GM19240 (cell line): ENCODE measurements around the gene PCDHGA2.
A peak's percentile ranks its signal among the peaks of the same experiment; 100 is the strongest.
"Not testable (repeated sequence)": the region's sequence is repeated elsewhere in the genome, so short reads cannot be mapped to it uniquely, and the experiment has no call there.

ENCODE experiments used
- DNase-seq: peaks from one replicate; pipeline ENCODE4 v3.0.0; 2011; ENCODE audit warnings: low spot score; ENCODE audit not compliant: insufficient read length

Gene PCDHGA2

DNA sequence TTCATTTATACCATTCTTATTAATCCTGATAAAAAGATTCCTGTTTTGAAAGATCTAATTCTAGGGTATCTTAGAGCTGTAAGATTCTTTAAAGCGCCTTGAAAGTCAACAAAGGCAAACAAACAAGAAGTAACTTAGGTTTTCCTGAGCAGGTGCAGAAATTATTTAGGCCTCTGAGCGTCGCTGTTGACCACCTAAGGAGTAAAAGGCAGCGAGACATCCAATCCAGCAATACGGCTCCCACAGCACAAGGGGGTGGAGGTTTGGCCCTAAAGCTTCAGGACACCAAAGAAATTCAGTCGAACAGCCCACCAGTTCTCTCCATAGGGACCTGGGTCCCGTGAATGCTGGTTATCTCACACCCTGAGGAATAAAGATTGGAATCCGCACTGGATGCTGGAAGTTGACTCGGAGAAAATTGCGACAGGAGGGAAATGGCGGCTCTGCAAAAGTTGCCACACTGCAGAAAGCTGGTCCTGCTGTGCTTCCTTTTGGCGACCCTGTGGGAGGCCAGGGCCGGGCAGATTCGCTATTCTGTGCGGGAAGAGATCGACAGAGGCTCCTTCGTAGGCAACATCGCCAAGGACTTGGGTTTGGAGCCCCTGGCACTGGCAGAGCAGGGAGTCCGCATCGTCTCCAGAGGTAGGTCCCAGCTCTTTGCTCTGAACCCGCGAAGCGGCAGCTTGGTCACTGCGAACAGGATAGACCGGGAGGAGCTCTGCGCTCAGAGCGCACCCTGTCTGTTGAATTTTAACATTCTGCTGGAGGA, at the start of gene PCDHGA2:
PCDHGA2 (plus strand) TSS at position 223 of the 769 bp plus-strand sequence.
- DNase-seq: no peak

DNA sequence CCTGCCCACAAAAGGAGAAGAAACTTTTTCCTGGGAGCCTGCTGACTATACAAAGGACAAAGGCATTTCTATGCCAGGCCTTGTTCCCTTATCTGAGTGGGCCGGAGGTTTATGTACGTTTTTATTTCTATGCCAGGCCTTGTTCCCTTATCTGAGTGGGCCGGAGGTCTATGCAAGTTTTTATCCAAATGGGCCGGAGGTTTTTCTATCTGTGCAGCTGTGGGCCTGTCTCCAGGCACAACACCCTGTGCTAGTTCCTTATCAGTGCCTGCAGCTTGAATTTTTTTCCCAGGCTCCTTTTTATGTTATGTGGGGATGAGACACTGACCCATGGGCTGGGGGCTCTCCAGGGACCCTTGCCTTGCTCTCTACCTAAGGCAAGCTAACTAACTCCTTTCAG, 40.2 kb upstream of the PCDHGA2 start:
- DNase-seq: no peak

DNA sequence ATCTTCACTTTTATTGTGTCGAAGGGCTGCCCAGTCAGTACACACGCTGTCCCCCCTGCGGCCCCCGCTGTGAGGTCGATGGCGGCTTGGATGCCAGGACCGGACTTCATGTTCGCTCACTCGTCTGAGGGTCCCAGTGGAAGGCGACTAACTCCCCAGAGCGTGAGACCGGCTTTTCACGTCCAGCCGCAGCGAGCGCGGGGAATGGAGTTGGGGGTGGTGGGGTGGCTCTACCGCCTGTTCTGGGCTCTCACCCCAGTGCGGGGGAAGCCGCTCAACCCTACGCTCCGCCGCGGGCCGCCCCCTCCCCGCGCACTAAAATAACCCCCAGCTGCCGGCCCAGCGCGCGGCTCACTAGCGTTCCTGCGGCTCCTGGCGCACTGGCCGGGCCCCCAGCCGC, 34.8 kb upstream of the PCDHGA2 start, which contains the start of gene SLC25A2:
SLC25A2 (minus strand) TSS at position 294 of the 400 bp plus-strand sequence; CDS start at position 110, 184 bp downstream.
- DNase-seq: no peak

DNA sequence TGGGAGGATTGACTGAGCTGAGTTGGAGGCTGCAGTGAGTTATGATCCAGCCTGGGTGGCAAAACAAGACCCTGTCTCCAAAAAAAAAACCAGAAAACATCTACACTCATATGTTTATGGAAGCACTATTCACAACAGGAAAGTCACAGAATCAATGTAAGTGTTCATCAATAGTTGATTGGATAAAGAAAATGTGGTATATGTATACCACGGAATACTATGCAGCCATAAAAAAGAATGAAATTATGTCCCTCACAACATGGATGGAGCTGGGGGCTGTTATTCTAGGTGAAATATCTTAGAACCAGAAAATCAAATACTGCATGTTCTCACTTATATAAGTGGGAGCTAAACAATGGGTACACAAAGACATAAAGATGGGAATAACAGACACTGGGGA, 31.9 kb upstream of the PCDHGA2 start:
- DNase-seq: no peak

DNA sequence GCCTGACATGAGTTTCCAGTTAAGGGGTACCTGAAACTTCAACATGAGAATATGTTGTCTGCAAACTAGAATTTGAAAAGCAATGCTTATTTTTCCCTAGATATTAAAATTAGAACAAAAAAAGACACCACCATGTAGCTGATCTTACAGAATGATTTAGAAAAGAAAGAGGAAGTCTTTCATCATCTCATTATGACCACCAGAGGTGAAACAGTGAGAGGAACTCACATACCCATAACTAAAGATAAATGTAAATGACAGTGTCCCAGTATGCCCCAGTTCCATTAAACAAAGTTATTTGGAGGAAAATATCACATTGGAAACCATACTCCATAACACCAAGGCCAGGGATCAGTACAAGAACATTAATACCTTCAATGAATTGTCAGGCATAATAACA, 24.8 kb upstream of the PCDHGA2 start:
- DNase-seq: no peak

DNA sequence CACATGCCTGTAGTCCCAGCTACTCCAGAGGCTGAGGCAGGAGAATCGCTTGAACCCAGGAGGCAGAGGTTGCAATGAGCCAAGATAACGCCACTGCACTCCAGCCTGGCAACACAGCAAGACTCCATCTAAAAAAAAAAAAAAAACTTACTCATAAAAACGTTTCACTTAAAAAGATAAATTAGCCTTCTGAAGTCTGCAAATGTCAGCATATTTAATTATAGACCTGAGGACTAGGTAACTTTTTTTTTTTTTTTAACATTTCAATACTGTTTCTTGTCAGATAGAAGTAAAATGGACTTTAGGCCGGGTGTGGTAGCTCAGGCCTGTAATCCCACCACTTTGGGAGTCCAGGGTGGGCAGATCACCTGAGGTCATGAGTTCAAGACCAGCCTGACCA, 21.6 kb upstream of the PCDHGA2 start:
- DNase-seq: not testable (repeated sequence)

DNA sequence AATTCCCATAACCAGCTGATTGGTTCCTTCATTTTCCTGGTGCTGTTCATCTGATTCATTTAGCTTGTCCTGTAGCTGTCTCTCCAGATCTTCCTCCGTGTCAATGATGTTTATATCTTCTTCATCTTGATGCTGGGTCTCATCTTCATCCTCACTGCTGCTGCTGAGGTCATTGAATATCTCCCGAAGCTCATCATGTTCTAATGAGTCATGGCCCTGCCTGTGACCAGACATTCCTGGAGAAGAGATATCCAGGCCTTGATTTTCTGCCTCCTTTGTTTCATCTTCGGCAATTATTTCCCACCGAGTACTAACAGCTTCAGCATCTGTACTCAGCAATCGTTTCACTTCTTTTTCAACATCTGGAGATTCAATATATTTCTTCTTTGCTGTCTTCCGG, 19.4 kb upstream of the PCDHGA2 start:
- no peak for DNase-seq

DNA sequence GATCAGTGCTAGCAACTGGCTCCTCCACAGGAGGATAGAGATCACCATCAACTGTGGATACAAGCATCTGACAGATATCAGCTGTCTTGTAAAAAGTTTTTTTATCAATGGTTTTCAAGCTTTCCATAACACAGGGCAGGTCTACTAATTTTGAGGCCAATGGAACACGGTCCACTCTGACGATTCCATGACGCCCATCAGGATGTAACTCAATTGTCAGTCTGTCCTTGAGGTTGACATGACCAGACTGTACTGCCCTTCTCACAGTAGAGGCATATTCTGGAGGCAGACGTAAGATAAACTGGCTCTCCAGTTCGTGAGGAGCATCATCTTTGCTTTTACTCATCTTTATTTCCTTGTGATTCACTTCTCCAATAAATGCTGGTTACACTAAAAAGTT, 18.9 kb upstream of the PCDHGA2 start:
- DNase-seq: no peak

DNA sequence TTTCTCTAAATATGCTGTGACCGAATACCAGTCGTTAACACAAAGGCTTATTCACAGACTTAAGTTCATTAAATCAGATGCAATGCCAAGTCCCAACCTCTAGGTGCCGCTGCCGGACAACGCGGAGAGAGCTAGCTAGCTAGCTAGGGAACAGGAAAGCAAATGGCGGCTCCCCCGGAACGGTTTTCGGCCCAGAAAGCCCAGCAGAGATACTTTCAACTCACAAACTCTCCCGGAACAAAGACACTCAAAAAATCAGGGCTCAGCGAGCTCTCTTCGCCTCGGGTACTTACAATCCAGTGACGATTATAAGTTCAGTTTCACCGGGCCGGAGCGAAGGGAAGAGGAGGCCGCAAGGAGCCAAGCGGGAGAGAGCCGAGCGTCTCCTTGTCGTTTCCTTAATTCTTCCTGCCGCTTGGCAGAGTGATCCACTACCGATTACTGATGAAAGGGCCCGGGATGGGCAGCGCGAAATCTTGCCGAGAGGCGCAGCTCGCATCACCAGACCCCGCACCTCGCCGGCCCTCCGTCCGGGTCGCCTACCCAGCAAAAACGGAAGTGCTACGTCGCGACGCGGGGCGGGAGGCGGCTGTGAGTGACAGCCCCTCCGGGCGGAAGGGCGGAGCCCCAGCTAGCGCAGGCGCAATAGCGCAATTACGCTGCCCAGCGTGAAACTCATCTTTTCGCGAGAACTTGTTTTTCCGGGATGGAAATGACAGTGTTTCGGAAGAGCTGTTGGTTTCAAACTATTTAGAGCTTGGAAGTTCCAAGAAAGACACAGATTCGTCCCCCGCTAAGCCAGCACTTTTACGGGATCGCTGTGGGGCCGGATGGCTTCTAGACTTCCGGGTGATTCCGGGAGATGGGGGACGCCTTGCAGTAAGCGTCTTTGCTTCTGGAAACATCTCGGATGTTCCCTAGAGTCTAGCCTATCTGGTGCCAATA, 18.1 kb upstream of the PCDHGA2 start, which contains the start of gene TAF7:
TAF7 (minus strand) TSS at position 560 of the 945 bp plus-strand sequence. CDS start 740 bp downstream, outside the sequence.
- peak; percentile 59 for DNase-seq

DNA sequence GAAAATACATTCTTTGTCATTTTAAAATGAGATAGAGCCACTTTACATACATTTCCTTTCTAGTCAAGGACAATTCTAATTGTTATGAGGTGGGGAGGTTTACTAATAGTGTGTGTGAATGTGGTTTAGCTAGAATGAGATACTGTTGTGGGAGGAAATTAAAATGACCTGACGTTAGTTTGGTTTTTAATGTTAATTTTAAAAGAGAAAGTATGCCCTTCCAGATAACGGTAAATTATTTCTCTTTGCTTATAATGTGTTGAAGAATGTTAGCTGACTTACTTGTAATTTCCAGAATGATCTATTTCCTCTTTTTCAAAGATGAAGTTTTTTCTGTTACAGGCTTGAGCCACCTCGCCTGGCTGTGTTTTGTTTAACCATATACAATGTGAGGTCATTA, 16.3 kb upstream of the PCDHGA2 start:
- no peak for DNase-seq

DNA sequence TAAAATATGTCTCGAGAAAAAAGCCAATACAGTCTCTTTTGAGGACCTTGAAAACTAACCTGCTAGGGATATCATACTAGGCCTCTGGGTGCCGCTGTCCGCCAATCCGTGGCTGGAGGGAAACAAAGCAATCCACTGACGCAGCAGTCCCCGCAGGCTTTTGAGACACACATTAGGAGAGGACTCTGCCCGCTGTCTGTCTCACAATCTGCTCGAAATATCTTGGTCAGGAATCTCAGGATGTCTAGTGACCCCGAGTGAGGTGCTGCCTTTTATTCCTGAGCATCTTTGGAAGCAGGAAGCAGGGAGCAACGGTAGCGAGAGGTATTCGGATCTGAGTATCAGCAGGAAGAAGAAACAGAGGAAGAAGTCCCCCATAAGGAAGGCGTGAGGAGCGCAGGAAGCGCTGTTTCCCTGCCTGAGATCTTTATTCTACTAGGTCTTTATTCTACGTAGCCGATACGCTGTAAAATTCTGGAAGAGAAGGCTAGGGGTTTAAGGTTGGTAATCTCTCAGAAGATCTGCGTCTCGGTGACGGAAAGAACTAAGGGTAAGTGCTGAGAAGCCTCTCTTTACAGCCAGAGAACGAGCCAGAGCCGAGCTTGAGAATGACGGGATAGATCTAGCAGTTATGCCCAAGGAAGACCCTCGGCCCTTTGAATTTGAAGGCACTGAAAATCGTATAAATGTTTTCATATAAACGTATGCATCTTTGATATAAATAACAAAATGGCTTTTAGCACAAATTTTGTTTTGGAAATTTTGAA, 12.3 kb upstream of the PCDHGA2 start:
- no peak for DNase-seq

DNA sequence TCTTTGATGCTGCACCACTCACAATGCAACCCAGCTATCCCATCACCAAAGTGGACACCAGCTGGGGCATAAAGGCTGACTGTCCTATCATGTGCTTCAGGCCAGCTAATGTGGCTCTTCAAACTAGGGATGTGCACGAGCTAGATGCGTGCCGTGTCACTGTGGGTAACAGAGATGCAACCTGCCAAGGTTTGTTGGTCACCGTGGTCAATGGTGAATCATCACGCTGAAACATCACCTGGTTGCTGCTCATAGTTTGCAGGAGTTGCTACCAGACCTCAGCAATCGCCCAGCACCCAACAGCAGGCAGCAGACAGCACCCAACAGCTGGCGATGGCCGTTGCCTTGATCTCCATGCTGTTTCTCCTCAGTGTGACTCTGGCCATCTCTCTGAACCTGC, 10.3 kb upstream of the PCDHGA2 start:
- no peak for DNase-seq

DNA sequence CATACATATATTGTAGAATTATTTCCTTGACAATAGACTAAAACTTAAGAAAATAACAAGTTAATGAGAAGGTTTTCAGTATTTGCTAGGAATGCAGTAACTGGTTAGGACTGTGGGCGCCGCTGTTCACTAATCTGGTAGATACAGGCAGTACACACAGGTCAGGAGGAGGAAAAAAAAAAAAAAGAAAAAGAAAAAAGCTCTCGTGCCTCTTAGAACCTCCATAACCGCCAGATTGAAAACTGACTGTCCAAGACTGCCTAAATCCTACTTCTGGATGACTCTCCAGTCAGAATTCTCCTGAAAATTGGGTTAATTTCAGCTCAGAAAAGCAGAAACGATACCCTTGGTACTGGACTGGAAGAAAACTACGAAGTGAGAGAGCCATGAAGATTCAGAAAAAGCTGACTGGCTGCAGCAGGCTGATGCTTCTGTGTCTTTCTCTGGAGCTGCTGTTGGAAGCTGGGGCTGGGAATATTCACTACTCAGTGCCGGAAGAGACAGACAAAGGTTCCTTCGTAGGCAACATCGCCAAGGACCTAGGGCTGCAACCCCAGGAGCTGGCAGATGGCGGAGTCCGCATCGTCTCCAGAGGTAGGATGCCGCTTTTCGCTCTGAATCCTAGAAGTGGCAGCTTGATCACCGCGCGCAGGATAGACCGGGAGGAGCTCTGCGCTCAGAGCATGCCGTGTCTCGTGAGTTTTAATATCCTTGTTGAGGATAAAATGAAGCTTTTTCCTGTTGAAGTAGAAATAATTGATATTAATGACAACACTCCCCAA, 8.1 kb upstream of the PCDHGA2 start, which contains the start of gene PCDHGA1:
PCDHGA1 (plus strand) TSS at position 216 of the 782 bp plus-strand sequence.
- DNase-seq: no peak

DNA sequence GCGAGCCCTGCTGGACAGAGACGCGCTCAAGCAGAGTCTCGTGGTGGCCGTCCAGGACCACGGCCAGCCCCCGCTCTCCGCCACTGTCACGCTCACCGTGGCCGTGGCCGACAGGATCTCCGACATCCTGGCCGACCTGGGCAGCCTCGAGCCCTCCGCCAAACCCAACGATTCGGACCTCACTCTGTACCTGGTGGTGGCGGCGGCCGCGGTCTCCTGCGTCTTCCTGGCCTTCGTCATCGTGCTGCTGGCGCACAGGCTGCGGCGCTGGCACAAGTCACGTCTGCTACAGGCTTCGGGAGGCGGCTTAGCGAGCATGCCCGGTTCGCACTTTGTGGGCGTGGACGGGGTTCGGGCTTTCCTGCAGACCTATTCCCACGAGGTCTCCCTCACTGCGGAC, 6.0 kb upstream of the PCDHGA2 start:
- DNase-seq: not testable (repeated sequence)

DNA sequence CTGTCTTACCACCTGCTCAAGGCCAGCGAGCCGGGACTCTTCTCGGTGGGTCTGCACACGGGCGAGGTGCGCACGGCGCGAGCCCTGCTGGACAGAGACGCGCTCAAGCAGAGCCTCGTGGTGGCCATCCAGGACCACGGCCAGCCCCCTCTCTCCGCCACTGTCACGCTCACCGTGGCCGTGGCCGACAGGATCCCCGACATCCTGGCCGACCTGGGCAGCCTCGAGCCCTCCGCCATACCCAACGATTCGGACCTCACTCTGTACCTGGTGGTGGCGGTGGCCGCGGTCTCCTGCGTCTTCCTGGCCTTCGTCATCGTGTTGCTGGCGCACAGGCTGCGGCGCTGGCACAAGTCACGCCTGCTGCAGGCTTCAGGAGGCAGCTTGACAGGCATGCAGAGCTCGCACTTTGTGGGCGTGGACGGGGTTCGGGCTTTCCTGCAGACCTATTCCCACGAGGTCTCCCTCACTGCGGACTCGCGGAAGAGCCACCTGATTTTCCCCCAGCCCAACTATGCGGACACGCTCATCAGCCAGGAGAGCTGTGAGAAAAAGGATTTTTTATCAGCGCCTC, 2.3 kb downstream of the PCDHGA2 start:
- DNase-seq: not testable (repeated sequence)

DNA sequence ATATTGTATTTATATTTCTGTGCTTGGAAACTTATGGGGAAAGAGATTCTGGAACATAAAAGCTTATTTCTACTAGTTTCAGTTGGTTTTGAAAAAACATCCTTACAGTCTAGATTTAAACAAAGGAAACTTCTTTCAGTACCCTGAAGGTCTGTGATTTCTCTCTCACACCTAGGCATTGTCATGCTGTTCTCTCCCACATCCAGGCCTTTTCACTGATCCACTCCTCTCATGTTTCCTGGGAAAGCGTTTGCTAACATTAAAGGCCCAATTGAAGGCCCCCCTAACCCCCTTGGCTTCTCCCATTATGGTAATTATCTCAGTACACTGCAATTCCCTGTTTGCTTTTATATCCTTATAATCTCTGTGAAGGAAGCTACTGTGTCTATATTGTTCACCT, 4.2 kb downstream of the PCDHGA2 start:
- no peak for DNase-seq

DNA sequence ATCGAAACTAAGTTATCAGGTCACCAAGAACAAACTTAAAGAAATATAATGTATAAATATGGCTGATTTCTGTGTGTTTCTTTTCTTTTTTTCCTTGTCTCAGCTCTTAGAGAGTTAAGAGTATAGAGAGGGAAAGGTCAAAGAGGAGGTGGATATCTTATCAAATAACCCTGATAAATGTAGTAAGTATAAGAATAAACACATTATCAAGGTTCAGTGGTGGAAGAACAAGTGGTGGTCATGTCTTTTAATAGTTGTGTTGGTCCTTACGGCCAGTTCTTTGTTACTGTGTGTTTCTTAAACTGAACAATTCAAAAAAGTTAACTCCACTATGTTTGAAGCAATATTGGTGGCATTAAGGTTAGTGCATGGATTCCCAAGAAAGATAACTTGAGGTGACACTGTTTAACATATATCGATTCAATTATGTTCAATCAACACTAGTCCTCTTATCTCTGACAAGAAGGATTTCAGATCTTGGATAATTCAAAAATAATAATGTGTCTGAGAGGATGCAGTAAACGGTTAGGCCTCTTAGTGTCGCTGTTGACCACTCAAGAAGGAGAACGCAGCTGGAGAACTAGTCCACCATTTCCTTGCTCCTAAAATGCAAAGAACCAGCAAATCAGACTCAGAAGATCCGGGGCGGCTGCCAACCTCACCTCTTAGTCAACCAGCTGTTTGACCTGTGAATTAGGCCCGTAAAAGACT, 4.8 kb downstream of the PCDHGA2 start, which contains the start of gene PCDHGA3:
PCDHGA3 (plus strand) TSS at position 588 of the 711 bp plus-strand sequence. CDS start 205 bp downstream, outside the sequence.
- no peak for DNase-seq

DNA sequence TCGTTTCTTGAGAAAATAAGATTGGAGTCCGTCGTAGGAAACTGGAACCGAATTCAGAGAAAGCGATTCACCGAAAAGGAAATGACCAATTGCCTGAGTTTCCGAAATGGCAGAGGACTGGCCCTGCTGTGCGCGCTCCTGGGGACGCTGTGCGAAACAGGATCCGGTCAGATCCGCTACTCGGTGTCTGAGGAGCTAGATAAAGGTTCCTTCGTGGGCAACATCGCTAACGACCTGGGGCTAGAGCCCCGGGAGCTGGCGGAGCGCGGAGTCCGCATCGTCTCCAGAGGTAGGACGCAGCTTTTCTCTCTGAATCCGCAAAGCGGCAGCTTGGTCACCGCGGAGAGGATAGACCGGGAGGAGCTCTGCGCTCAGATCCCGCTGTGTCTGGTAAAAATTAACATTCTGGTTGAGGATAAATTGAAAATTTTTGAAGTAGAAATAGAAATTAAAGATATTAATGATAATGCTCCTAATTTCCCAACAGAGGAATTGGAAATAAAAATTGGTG, 5.4 kb downstream of the PCDHGA2 start:
- no peak for DNase-seq

DNA sequence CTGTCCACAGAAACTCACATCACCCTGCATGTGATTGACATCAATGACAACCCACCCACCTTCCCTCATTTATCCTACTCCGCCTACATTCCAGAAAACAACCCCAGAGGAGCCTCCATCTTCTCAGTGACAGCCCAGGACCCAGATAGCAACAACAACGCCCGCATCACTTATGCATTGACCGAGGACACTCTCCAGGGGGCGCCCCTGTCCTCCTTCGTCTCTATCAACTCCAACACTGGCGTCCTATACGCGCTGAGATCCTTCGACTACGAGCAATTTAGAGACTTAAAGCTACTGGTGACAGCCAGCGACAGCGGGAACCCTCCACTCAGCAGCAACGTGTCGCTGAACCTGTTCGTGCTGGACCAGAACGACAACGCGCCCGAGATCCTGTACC, 6.8 kb downstream of the PCDHGA2 start:
- no peak for DNase-seq
